Stimulated activated CD8-positive, alpha-beta memory T cell treated with anti-CD3 and anti-CD28 coated beads, Interleukin-12 subunit alpha, Interleukin-12 subunit beta, amount 100 ng/mL, for 4 hours (primary cell): ENCODE measurements around the gene RAB26.

Experiments used
- DNase-seq: peaks from one replicate; pipeline ENCODE4 v3.0.0-alpha.2; 2020; ENCODE audit warnings: low read depth

RAB26 gene

DNA sequence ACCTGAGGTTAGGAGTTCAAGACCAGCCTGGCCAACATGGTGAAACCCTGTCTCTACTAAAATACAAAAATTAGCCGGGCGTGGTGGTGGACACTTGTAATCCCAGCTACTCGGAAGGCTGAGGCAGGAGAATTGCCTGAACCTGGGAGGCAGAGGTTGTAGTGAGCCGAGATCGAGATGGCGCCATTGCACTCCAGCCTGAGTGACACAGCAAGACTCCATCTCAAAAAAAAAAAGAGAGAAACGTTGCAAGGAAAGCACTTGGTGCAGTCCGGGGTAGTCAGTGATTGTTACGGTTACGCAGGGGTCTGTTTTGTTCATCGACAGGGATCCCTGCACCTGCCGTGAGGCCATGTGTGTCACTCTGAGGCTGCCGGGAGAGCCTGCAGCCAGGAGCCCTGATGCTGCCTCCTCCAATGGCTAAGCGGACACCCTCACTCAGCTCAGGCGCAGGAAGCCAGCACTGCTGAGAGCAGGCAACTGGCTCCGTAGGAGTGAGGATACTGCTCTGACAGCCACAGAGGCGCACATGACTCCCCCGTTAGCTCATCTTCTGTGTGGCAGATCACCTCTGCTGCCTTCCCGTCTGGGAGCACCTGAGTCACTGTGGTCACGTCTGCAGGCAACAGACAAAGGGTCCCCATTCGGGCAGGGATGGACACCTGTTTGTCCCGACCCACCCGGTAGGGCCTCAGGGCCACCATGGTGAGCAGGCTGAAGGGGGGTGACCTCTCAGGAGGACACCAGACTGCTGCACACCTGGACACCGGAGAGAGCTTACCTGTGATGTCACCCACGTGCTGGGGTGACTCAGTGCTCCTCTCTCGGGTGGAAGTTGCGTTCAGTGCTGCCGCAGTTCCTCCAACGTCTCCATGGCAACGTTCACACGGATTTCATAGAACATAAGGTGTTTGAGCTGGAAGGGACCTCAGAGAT is 5.2 kb upstream of the RAB26 start:
- DNase-seq, result no peak

DNA sequence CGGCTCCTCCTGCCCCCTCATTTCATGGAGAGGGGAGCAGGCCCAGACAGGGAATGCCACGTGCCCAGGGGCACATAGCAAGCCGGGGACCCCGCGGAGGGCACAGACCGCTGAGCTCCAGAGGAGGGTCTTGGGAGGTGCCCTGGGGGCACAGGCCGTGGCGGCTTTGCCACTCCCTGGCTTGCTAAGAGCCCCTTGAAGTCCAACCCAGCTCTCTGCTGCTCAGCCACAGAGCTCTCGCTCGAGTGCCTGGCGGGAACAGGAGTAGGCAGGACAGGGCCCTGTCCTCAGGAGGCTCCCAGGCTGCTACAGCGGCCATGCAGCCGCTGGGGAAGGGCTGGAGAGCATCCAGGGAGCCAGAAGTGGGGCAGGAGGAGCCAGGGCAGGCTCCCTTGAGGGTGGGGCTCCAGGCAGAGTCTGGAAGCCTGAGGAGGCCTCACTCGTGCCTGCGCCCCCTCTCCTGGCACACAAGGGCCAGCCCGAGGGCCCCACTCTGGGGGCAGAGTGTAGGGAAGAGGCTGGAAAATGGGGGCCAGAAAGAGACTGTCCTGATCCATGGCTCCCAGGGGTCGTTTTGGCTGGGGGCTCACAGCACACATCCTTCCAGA is 4.4 kb upstream of the RAB26 start:
- DNase-seq, result no peak

DNA sequence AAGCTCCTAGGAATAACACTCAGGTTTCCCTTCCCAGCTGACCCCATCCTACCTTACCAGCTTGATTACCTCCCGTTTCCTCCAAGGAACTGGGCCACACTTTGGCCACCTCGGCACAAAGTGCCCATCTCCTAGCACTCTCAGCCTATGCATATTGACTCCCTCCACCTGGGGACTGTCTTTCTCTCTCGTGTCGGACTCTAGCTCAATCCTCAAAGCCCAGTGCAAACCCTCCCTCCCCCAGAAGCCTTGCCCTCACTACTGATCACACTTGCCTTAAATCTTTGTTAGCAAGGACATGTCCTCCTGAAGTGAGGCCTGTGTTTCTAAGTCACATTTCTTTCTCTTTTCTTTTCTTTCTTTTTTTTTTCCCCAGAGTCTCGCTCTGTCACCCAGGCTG is 2.6 kb upstream of the RAB26 start:
- DNase-seq, result no peak

DNA sequence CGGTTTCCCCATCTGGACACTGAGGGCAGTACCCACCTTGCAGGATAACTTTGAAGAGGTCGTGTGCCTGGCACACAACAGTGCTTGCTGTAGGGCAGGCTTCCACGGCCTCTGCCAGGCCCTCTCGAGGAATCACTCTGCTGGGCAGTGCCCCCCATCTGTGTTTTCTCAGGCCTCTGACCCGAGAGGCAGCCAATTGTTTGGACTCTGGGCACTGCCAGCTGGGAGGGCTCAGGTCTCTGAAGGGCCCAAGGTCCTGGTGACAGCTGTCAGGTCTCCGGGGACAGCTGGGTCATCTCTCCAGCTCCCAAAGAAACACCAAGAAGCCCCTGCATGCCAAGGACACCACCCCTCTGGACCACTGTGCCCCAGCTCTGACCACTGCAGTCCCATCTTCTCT is 1.0 kb upstream of the RAB26 start:
- no peak for DNase-seq

DNA sequence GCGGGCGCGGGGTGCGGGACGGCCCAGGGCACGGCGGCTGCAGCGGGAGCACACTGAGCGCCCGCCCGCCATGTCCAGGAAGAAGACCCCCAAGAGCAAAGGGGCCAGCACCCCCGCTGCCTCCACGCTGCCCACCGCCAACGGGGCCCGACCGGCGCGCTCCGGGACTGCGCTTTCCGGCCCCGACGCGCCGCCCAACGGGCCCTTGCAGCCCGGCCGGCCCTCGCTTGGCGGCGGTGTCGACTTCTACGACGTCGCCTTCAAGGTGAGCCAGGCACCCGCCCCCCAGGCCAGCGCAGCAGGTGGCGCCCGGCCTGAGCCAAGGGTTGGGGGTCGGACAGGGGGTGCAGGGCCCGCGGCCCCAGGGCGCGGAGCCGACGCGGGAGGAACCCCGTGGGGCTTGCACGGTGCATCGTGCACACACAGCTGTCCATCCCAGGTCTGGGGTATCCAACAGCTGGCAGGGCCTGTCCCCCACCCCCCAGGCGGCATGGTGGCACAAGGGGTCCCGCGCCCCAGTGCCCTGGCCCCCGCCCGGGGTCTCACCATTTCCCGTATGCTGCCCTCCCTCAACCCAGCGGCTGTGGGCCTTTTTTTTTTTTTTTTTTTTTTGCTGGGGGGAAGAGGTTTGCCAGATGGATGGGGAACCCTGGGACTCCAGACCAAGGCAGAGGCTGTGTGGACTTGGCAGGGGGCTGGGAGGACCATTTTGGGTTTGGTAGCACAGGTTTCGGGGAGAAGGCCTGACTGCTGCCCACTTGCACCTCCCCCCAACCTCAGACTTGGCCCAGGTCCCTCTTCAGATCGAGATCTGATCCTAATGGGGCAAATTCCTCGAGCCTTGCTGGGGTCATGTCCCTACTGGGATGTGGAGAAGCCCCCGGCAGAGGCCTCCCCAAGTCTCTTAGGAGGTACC is 547 bp downstream of the RAB26 start:
- no peak for DNase-seq

DNA sequence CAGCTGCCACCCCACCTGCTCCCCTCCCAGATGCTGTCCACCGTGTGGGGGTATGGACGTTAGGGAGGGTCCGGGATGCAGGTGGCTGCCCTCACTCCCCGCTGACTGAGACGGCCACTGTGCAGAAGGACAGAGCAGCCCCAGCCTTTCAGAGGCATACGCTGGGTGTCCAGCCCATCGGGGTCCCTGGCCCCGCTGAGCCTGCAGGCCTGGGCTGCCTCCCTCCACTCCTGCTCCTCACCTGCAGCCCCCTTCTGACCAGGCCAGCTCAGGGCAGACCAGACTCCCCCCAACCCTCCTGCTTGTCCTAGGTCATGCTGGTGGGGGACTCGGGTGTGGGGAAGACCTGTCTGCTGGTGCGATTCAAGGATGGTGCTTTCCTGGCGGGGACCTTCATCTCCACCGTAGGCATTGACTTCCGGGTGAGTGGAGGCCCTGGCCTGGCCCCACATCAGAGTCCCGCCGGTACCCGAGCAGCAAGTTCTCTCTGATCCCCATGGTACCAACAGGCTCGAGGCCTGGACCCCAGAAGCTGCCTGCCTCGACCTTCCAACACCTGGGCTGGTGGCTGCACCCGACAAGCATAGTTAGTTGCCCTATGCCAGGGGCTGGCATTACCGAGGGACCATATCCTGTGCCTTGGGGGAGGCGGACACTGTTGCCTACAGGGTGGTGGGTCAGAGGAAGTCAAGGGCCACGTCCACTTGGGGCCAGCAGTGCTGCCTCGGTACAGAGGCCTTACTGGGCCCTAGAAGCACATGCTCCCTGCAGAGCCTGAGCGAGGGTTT is 1.4 kb downstream of the RAB26 start:
- DNase-seq, result no peak

DNA sequence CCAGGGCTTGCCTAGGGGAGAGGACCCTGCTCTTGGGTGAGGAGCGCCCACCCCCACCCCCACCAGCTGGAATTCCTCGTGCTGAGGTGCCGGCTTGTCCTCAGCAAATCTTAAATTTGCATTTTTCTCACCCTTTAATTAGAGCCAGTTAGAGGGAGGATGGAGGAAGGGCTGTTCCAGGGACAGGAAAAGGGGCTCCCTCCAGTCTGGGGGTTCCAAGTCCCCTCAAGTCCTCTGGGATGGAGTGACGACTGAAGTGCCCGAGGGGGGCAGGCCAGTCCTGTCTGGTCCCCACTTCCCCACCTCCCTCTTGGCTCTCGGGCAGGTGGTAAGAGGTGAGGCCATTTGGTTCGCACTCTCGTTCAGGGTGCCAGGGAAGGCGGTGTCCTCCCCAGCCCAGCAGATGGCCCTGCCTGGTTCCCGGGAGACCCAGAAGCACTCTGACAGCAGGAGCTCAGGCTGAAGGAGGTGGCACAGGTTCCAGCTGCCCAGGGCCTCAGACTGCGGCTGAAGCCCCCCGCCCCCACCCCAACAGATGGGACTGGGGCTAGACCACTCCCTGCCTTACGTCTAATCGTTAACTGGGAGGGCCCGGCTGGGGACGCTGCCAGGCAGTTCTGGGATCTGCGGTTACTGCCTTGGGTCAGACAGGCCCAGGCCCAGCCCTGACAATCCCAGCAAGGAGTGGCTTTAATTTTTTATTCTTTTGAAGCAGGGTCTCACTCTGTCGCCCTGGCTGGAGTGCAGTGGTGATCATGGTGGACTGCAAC is 2.2 kb downstream of the RAB26 start:
- no peak for DNase-seq

DNA sequence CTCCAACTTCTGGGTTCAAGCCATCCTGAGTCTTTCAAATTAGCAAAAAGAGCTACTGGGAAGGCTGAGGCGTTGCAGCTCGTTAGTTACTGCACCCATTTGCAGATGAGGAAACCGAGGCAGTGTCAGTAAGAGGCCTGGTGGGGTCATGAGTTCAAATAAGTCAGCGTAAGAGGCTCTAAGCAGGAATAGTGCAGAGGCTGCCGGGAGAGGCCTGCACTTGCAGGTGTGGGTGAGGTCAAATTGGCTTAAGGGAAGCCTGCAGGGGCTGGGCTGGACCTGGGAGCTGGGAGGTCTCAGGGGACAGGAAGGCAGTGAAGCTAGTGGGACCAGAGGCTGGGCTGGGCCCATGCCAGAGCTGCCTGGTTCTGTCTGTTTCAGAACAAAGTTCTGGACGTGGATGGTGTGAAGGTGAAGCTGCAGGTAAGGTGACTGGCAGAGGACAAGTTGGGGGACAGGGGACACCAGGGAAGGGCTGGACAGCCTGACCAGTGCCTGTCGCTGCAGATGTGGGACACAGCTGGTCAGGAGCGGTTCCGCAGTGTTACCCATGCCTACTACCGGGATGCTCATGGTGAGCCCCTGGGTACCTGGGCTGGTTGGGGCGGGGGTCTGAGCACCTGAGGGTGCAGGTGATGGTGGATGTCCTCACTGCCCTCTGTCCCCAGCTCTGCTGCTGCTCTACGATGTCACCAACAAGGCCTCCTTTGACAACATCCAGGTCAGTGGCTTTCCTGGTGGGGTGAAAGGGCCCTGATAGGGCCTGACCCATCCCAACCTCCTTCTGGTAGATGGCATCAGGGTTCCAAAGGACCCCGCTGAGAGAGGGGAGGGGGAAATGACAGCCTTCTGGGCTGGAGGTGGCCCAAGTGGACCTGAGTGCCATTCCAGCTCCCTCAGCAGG is 3.0 kb downstream of the RAB26 start:
- DNase-seq, result no peak

DNA sequence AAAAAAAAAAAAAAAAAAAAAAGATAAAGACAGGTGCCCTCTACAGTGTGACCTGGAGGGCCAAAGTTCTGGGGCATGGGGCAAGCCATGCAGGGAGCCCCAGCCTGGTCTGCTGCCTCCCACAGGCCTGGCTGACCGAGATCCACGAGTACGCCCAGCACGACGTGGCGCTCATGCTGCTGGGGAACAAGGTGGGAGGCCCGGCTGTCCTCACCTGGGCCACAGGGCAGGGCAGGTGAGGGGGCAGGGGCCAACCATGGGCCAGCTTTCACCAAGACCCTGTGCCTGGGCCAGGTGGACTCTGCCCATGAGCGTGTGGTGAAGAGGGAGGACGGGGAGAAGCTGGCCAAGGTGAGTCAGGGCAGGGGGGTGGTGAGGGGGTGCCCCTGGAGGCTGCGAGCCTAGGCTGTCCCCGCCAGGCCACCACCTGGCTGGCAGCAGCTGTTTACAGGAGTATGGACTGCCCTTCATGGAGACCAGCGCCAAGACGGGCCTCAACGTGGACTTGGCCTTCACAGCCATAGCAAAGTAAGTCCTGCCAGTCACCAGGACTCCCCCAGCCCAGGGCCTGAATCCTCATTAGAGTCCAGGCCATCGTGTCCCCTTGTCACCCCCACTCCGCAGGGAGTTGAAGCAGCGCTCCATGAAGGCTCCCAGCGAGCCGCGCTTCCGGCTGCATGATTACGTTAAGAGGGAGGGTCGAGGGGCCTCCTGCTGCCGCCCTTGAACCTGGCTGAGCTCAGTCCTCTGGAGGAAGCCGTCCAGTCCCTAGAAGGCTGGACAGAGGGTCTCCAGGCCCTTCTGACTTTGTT is 4.5 kb downstream of the RAB26 start:
- DNase-seq, result no peak

DNA sequence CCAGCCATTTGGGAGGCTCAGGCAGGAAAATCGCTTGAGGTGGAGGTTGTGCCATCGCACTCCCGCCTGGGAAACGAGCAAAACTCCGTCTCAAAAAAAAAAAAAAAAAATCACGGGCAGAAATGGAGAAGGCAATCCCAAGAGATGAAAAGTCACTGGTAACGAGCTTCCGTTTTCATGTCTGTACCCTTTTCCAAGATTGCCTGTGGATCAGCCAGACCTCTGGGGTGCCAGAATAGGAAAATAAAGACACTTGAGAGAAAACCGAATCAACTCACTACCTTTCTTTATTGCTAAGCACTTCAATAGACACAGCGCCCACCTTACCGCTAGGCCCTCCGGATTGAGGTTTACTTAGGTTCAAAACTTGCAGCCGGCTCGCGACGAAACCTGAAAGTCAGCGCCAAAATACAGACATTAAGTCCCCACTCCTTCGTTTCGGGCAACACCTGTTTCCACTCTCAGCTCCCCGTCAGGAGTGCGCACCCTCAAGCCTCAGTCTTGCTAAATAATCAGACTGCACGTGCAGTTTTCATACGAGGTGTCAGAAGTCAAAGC is 6.2 kb downstream of the RAB26 start:
- no peak for DNase-seq

DNA sequence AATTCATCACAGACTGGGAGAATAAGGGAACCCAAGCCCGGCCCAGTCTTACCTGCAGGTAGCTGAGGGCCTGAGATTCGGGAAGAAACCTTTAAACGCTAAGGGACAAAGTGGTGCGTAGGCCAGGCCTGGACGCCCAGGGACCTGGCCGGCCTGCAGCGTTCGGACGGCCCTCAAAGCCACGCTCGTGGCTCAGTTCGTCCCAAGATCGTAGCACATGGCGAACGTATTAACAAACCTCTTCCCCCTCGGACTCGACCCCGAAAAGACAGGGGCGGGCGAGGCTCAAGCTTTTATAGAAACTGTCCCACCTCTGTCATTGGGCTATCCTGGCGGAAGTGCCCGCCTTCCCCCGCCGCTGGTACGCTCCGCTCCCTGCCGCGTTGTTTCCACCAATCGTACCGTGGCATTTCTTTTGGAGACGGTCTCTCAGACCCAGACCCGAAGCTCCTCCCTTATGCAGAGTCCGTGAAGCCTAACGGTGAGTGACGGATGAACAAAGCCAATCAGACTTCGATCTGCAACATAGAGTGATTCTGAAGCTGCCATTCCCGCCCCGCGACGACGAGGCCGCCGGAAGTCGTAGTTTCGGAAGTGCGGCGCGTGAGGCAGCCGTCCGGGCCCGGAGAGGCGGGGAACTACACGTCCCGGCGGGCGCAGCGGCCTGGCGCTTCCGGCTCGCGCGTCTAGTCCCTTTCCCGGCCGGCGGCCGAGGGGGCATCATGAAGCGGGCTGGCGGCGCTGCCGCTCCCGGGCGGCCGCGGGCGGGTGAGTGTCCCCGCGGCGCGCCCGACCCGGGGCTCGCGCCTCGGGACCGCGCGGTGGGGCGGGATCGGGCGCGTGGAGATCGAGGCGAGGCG is 6.9 kb downstream of the RAB26 start, which contains the start of gene TRAF7:
TSS of gene TRAF7 (plus strand) at position 692 of the 860 bp plus-strand sequence. CDS start 8,139 bp downstream, outside the sequence.
- peak; percentile 96 for DNase-seq

DNA sequence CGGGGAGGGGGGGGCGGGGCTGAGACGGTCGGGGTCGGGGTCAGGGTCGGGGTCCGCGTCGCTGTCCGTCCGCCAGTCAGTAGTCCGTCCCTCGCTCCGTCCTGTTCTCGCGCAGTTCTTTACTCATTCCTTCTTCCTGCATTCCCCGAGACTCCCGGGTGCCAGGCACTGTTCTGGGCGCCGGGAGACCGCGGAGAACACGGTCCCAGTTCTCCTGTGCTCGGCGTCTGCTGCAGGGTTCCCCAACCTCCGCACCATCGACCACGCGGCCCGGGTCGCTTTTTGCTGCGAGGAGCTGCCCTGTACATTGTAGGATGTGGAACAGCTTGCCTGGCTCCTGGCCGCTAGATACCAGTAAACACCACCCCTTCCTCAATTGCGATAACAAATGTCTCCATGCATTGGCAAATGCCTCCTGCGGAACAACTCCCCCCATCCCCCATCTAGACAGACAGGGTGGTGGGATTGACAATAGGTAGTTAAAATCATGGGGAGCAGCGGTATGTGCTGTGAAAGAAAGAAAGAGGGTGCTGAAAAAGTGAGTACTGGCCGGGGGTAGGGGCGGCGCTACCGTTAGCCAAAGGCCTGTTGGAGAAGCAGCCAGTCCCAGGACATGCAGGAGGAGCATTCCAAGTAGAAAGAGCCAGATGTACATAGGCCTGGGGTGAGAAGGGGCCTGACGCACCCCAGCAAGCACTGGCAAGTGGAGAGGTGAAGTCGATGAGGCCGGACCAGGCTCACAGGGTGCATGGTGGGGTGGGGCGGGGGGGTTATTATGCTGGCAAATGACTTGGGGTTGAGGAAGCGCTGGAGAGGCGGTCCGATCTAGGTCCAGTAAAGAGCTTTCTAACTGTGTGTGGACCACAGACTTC is 7.8 kb downstream of the RAB26 start:
- no peak for DNase-seq

DNA sequence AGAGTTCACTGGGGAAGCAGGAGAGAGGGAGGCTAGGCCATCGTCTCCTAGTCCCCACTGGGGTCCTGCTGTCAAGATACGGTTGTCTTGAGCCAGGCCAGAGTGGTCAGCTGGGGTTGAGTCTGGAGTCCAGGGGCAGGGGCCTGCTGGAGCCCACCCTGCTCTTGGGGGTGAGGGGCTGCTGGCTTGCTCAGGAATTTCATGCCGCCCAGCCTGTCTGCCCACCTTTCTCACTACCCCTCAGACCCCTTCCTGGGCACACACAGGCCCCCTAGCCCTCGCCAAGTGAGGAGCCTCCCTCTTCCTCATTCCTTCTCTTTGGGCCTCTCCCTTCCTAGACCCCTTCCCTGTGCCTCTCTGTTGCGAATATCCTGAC is 8.4 kb downstream of the RAB26 start:
- no peak for DNase-seq

DNA sequence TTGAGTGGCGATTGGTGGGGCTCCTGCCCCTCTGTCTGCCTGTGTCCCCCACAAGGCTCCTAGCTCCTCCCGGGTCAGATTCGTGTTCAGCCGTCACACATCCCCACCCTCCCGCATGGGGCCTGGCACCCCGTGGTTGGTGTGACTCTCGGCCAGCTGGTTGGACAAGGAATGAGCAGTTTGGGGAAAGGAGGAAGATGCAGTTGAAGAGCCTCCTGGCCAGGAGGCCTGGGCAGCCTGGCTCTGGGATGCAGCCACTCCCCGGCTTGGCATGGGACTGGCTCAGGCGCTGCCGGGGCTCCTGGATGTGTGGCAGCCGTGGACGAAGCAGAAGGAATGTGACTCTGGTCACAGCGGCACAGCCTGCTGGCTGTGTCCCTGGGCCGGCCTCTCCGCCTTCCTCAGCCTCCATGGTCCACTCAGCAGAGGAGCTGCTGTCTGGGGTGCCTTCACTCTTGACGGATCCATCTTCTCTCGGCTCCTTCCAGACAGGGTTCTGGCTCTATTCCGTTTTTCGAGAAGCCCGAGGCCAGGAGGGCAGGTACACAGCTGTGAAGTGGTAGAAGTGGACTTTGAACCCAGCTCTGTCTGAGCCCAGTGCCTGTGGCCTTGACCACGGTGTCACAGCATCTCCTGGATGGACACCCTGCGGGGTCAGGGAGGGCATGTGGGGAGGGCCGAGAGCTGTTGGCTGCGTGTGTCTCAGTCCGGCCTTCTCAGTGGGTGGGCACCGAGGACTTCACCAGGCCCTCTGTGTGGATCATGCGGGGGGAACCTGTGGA is 9.2 kb downstream of the RAB26 start:
- no peak for DNase-seq

DNA sequence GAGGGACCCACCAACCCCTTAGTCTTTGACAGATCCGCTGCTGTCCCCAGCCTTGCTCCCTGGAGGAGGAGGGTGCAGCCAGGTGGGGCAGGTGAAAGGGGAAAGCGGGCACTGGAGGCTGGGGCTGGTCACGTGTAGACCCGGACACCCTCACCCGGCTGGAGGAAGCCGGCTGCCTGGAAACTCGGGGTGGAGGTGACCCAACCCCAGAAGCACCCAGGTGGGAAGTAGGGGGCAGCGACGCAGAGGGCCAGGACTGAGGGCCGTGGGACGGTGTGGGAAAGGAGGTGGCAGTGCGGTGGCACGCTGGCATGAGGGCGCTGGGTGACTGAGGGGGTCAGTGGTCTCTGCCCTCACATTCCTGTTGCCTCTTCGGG is 9.8 kb downstream of the RAB26 start:
- DNase-seq, result no peak
